Astrocyte of the spinal cord (primary cell): ENCODE results near the gene MRPL58.

Experiments
- DNase-seq: peaks from one replicate; pipeline ENCODE4 v3.0.0; 2011; ENCODE audit warnings: low read depth, low spot score
- H3K4me3 ChIP-seq: 2 replicates; pipeline ENCODE4 v1.5.1; 2011; ENCODE audit warnings: low read depth, mild to moderate bottlenecking, low read length, moderate library complexity
- in situ Hi-C: cut with HindIII; loops from 2 replicates; pipeline ENCODE4 v1.10.0; 2017; ENCODE audit warnings: low sequenced_read_pairs
- TF ChIP-seq, protein P1 (sequence below): IDR thresholded peaks from 2 replicates; pipeline ENCODE4 v1.5.1; 2012; ENCODE audit warnings: low read depth, mild to moderate bottlenecking, low read length, inconsistent platforms

MRPL58 gene

DNA sequence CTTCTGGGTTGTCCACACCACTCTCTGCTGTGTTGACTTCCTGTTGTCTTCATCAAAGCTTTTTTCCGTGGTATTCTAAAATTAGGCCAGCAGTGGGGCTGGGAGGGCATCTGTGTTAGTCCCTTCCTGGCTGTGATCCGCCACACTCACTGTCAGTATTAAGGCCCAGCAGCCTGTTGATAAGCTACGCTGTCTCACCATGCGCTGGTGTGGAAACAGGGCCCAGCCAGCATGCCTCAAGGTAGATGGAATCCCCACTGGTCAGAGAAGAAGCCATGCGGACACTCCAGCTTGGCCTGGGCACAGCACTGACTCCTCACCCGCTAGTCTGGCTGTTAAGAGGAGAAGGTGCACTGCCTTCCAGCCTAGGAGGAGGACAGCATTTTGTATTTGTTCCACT is 13.7 kb upstream of the MRPL58 start:
- TF ChIP-seq, protein P1, sequence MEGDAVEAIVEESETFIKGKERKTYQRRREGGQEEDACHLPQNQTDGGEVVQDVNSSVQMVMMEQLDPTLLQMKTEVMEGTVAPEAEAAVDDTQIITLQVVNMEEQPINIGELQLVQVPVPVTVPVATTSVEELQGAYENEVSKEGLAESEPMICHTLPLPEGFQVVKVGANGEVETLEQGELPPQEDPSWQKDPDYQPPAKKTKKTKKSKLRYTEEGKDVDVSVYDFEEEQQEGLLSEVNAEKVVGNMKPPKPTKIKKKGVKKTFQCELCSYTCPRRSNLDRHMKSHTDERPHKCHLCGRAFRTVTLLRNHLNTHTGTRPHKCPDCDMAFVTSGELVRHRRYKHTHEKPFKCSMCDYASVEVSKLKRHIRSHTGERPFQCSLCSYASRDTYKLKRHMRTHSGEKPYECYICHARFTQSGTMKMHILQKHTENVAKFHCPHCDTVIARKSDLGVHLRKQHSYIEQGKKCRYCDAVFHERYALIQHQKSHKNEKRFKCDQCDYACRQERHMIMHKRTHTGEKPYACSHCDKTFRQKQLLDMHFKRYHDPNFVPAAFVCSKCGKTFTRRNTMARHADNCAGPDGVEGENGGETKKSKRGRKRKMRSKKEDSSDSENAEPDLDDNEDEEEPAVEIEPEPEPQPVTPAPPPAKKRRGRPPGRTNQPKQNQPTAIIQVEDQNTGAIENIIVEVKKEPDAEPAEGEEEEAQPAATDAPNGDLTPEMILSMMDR: no peak
- H3K4me3 ChIP-seq: no peak overlapping the region
- no peak for DNase-seq
- in situ Hi-C loops: no loop called here

DNA sequence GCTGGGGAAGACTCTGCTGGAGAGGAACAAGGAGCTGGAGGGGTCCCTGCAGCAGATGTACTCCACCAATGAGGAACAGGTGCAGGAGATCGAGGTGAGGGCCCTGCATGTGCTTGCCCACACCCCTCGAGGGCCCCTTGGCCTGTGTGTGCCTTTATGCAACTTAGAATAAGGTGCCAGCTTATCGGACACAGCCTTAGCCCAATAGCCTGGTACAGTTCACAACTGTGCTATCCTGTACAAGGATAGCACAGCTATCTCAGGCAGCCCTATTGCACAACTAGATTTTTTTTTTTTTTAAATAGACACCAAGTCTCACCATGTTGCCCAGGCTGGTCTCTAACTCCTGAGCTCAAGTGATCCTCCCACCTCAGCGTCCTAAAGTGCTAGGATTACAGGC is 12.9 kb upstream of the MRPL58 start:
- no peak overlapping the region for H3K4me3 ChIP-seq
- in situ Hi-C loops: no loop called here
- no peak for DNase-seq
- TF ChIP-seq, protein P1: no peak

DNA sequence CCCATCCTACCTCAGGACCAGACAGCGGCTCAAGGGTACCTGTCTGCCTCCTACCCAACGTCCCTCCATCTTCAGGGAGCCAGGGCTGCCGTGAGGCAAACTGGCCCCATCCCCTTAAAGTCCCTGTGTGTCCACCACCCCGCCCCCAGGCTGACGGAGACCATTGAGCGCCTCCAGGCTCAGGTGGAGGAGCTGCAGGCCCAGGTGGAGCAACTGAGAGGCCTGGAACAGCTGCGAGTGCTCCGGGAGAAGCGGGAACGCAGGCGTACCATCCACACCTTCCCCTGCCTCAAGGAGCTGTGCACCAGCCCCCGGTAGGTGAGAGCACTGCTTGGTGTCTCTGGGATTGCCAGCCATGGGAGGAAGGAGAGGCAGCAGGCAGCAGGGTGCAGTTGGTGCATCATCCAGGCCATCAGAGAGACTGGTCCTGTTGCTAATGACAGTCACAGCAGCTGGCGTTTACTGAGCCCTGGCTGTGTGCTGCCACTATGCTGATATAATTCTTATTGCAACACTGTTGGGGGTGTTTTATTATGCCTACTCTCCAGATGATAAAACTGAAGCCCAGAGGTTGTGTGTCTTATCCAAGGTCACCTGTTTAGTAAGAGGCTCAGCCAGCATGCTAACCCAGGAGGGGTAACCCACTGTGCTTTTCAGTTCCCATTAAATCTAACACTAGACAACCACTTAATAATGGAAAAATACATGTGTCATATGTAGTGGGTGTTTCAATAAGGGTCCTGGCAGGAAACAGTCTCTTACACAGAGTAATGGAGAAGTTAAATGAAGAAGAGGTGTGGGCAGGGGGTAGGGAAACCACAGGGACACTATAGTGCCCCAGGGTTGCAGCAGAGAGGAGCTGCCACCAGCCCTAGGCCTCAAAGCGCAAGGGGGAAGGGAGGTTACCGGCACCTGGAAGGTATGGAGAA is 10.3 kb upstream of the MRPL58 start:
- DNase-seq: no peak
- TF ChIP-seq, protein P1: no peak
- no peak overlapping the region for H3K4me3 ChIP-seq
- in situ Hi-C loops: no loop called here

DNA sequence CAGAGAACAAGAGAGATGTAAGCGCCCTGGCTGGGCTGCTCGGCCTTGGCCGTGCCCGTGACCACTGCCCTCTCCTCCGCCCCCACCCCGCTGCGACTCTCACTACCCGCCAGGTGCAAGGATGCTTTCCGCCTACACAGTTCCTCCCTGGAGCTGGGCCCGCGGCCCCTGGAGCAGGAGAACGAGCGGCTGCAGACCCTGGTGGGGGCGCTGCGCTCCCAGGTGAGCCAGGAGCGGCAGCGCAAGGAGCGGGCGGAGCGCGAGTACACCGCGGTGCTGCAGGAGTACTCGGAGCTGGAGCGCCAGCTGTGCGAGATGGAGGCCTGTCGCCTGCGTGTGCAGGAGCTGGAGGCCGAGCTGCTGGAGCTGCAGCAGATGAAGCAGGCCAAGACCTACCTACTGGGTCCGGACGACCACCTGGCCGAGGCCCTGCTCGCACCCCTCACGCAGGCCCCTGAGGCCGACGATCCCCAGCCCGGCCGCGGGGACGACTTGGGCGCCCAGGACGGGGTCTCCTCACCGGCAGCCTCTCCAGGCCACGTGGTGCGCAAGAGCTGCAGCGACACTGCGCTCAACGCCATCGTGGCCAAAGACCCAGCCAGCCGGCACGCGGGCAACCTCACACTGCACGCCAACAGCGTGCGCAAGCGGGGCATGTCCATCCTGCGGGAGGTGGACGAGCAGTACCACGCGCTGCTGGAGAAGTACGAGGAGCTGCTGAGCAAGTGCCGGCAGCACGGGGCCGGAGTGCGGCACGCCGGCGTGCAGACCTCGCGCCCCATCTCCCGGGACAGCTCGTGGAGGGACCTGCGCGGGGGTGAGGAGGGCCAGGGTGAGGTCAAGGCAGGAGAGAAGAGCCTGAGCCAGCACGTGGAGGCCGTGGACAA is 9.2 kb upstream of the MRPL58 start:
- TF ChIP-seq, protein P1: no peak
- no peak overlapping the region for H3K4me3 ChIP-seq
- no peak for DNase-seq
- in situ Hi-C loops: no loop called here

DNA sequence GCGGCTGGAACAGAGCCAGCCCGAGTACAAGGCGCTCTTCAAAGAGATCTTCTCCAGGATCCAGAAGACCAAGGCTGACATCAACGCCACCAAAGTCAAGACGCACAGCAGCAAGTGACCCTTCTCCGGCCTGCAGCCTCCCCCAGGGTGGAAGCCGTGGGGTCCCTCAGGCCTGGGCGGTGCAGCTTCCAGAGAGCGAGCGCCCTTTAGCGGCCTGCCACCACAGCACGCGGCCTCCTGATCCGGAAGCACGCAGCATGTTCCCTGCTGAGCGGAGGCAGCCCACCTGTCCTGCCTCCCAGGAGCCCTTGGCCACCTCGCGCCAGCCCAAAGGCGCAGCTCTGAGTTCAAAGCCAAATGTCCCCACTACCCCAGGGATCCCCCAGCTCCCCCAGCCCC is 8.5 kb upstream of the MRPL58 start:
- TF ChIP-seq, protein P1: no peak
- no peak for DNase-seq
- in situ Hi-C loops: no loop called here

DNA sequence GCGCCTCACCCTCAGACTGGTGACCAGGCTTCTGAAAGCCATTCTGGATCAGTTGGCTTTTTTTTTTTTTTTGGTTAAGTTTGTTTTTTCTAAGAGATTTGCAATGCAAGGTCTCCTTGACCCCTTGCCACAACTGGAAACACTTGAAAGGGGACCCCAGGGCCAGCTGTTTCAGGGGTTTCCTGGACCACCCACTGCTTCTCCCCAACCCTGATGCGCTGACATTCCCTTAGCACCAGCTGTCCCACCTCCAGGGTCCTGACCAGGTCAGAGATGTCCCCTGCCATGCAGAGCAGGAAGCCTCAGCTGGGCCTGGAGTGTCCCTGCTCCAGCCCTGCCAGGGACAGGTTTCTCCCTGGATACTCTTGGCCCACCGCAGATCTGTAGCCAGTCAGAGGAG is 8.1 kb upstream of the MRPL58 start:
- TF ChIP-seq, protein P1: no peak
- H3K4me3 ChIP-seq: no peak overlapping the region
- no peak for DNase-seq
- in situ Hi-C loops: no loop called here

More for the DNA sequence above, 8.5 kb upstream of the MRPL58 start:
- H3K4me3 ChIP-seq: no peak overlapping the region
